SU-DHL-6 (cell line): ENCODE measurements around the gene SLC38A6.

Experiments
- EZH2phosphoT487 ChIP-seq: fragments of 200-600 bp; sonication (generic), shearing (Covaris generic); conservative IDR thresholded peaks from 2 replicates; pipeline ENCODE4 v1.6.1; 2018; ENCODE audit warnings: mild to moderate bottlenecking, antibody characterized with exemption, low read length, moderate library complexity, mixed read lengths
- TF ChIP-seq, protein P1 (sequence below): fragments of 200-600 bp; sonication (generic); IDR thresholded peaks from one replicate; pipeline ENCODE4 v1.5.1; 2017; ENCODE audit warnings: antibody characterized with exemption, mild to moderate bottlenecking, low read length, moderate library complexity; ENCODE audit not compliant: insufficient read depth, poor library complexity, severe bottlenecking

GRCh38 chr14:61064856-61065255 lies 83.8 kb downstream of the SLC38A6 start:
- TF ChIP-seq, protein P1, sequence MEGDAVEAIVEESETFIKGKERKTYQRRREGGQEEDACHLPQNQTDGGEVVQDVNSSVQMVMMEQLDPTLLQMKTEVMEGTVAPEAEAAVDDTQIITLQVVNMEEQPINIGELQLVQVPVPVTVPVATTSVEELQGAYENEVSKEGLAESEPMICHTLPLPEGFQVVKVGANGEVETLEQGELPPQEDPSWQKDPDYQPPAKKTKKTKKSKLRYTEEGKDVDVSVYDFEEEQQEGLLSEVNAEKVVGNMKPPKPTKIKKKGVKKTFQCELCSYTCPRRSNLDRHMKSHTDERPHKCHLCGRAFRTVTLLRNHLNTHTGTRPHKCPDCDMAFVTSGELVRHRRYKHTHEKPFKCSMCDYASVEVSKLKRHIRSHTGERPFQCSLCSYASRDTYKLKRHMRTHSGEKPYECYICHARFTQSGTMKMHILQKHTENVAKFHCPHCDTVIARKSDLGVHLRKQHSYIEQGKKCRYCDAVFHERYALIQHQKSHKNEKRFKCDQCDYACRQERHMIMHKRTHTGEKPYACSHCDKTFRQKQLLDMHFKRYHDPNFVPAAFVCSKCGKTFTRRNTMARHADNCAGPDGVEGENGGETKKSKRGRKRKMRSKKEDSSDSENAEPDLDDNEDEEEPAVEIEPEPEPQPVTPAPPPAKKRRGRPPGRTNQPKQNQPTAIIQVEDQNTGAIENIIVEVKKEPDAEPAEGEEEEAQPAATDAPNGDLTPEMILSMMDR = no peak
- TF ChIP-seq EZH2phosphoT487 = no peak
